PC-3 (cell line): ENCODE results near the gene TXNDC12. TPM values are rescaled to one million over a fixed set of nuclear protein-coding genes. Genes with fewer than 3 reads are reported as not detected.
"Not testable (repeated sequence)": the region's sequence is repeated elsewhere in the genome, so short reads cannot be mapped to it uniquely, and the experiment has no call there.

Experiments
- ATAC-seq: fragments of 200-7000 bp; cut with Tn5 transposase; 2 replicates; pipeline ENCODE4 v1.9.1; 2020; ENCODE audit warnings: mild to moderate bottlenecking, moderate library complexity
- BruUV-seq: library from RNA; stranded (reverse); fragments of 400-500 nt; replicated peaks from 2 replicates; lab custom pipeline; 2021; lab: Mats Ljungman, UMichigan
- CTCF ChIA-PET: fragments of 300-600 bp; sonication (Branson Sonifier 250); formaldehyde crosslinking; loops from one replicate; lab custom pipeline; 2022; ENCODE audit warnings: antibody characterized with exemption; lab: Charles Lee
- POLR2A ChIA-PET: fragments of 300-600 bp; sonication (Branson Sonifier 250); formaldehyde crosslinking; loops from one replicate; lab custom pipeline; 2022; ENCODE audit warnings: antibody characterized with exemption; ENCODE audit not compliant: unreplicated experiment; lab: Charles Lee
- DNase-seq: peaks from one replicate; pipeline ENCODE4 v3.0.0-alpha.2; 2015
- H2AFZ ChIP-seq: fragments of 300-600 bp; sonication (generic); 2 replicates; pipeline ENCODE4 v1.6.0; 2016; ENCODE audit warnings: antibody characterized with exemption, low read length
- H3F3A ChIP-seq: fragments of 300-600 bp; sonication (generic); one replicate; pipeline ENCODE4 v1.6.0; 2017; ENCODE audit warnings: antibody characterized with exemption, low read length, control low read depth, mild to moderate bottlenecking; ENCODE audit not compliant: unreplicated experiment
- H3K27ac ChIP-seq: fragments of 300-600 bp; sonication (generic); 2 replicates; pipeline ENCODE4 v1.5.1; 2016; ENCODE audit warnings: mild to moderate bottlenecking, low read length
- H3K27me3 ChIP-seq: fragments of 300-600 bp; sonication (generic); 2 replicates; pipeline ENCODE4 v1.6.1; 2016; ENCODE audit warnings: low read length, mixed read lengths
- H3K36me3 ChIP-seq: fragments of 300-600 bp; sonication (generic); 2 replicates; pipeline ENCODE4 v1.6.1; 2016; ENCODE audit warnings: low read depth, mixed run types, low read length, mixed read lengths
- H3K4me1 ChIP-seq: fragments of 300-600 bp; sonication (generic); 2 replicates; pipeline ENCODE4 v1.5.1; 2016; ENCODE audit warnings: low read length; ENCODE audit not compliant: insufficient read depth
- H3K4me2 ChIP-seq: fragments of 300-600 bp; sonication (generic); 2 replicates; pipeline ENCODE4 v1.6.0; 2016; ENCODE audit warnings: low read length
- H3K4me3 ChIP-seq: fragments of 300-600 bp; sonication (generic); 2 replicates; pipeline ENCODE4 v1.5.1; 2016; ENCODE audit warnings: mild to moderate bottlenecking, low read length, mixed read lengths
- H3K79me2 ChIP-seq: fragments of 300-600 bp; sonication (generic); 2 replicates; pipeline ENCODE4 v1.6.1; 2017; ENCODE audit warnings: low read length, mixed read lengths
- H3K9ac ChIP-seq: fragments of 300-600 bp; sonication (generic); 2 replicates; pipeline ENCODE4 v1.6.0; 2016; ENCODE audit warnings: mild to moderate bottlenecking, low read length
- H3K9me2 ChIP-seq: fragments of 300-600 bp; sonication (generic); replicated peaks from 2 replicates; pipeline ENCODE4 v1.6.1; 2016; ENCODE audit warnings: mixed run types, low read length, mixed read lengths
- H3K9me3 ChIP-seq: fragments of 300-600 bp; sonication (generic); 2 replicates; pipeline ENCODE4 v1.6.1; 2016; ENCODE audit warnings: low read length, mixed read lengths
- H4K20me1 ChIP-seq: fragments of 300-600 bp; sonication (generic); 2 replicates; pipeline ENCODE4 v1.6.1; 2016; ENCODE audit warnings: low read length, mixed read lengths
- CTCF ChIP-seq: fragments of 300-600 bp; sonication (generic); conservative IDR thresholded peaks from 2 replicates; pipeline ENCODE4 v1.5.1; 2017; ENCODE audit warnings: antibody characterized with exemption, low read depth, mild to moderate bottlenecking, low read length
- EZH2 ChIP-seq: fragments of 300-600 bp; sonication (generic); IDR thresholded peaks from one replicate; pipeline ENCODE4 v1.6.1; 2017; ENCODE audit warnings: antibody characterized with exemption, mild to moderate bottlenecking, low read length; ENCODE audit not compliant: unreplicated experiment
- EZH2phosphoT487 ChIP-seq: fragments of 300-600 bp; sonication (generic); IDR thresholded peaks from 2 replicates; pipeline ENCODE4 v1.6.1; 2018; ENCODE audit warnings: mild to moderate bottlenecking, antibody characterized with exemption, low read length, borderline replicate concordance
- intact Hi-C: fragments of 100-400 bp; cut with micrococcal nuclease; formaldehyde crosslinking; loops from 2 replicates; pipeline ENCODE4 v1.9.0; 2023
- total RNA-seq: library from RNA; depleted of rRNA; stranded (reverse); fragments of >200 nt; gene quantifications from 2 replicates; pipeline ENCODE4 v1.2.3, GENCODE V29; 2014

TXNDC12 gene
- total RNA-seq, 1 experiment from 2014 or later = 36.8 TPM

GRCh38 chr1:52053862-52054261, 1.1 kb downstream of the TXNDC12 start:
- H3K27ac ChIP-seq = no peak overlapping the region
- H3F3A ChIP-seq = no peaks in the 10 kb centered on the region
- peaks cover 25% of the 10 kb centered on the region for H3K4me1 ChIP-seq
- BruUV-seq = no TSS peak
- ATAC-seq = no peak
- no peaks in the 10 kb centered on the region for H3K9me3 ChIP-seq
- H3K4me2 ChIP-seq = peak overlapping the region; percentile 99
- no peaks in the 10 kb centered on the region for H3K27me3 ChIP-seq
- H3K79me2 ChIP-seq = peaks cover 71% of the 10 kb centered on the region
- ChIA-PET POLR2A (no interaction called here), CTCF (no interaction called here)
- H3K4me3 ChIP-seq = peak overlapping the region; percentile 93
- peaks cover 19% of the 10 kb centered on the region; the same call in 1 of the 2 replicates for H4K20me1 ChIP-seq
- TF ChIP-seq CTCF (no peak), EZH2phosphoT487 (no peak), EZH2 (no peak)
- no peaks in the 10 kb centered on the region for H3K9me2 ChIP-seq
- DNase-seq = no peak
- intact Hi-C loops = loop anchor here (10.0 kb wide), 1 partner anchor 1121 kb away; no protein-coding TSS in a partner anchor
- no peaks in the 10 kb centered on the region for H3K36me3 ChIP-seq
- H2AFZ ChIP-seq = no peak overlapping the region
- peak overlapping the region; percentile 91; the same call in 1 of the 2 replicates for H3K9ac ChIP-seq

GRCh38 chr1:52049337-52049736, 5.7 kb downstream of the TXNDC12 start:
- H4K20me1 ChIP-seq, intact Hi-C loops, DNase-seq, H3K27me3 ChIP-seq, H3K4me2 ChIP-seq, H3K9ac ChIP-seq, H3K36me3 ChIP-seq, ATAC-seq, CTCF ChIA-PET, H3K9me3 ChIP-seq, H3K4me3 ChIP-seq, H3F3A ChIP-seq, POLR2A ChIA-PET, BruUV-seq, H3K27ac ChIP-seq, H2AFZ ChIP-seq, H3K4me1 ChIP-seq, H3K9me2 ChIP-seq: not testable (repeated sequence)
- peaks cover 37% of the 10 kb centered on the region for H3K79me2 ChIP-seq

GRCh38 chr1:52045666-52046195, 9.3 kb downstream of the TXNDC12 start:
- H3F3A ChIP-seq, H3K9ac ChIP-seq, H3K9me2 ChIP-seq, ATAC-seq, H3K9me3 ChIP-seq, DNase-seq, H3K36me3 ChIP-seq, H2AFZ ChIP-seq, H3K4me3 ChIP-seq, POLR2A ChIA-PET, CTCF ChIA-PET, H3K27me3 ChIP-seq, H3K4me1 ChIP-seq, H3K4me2 ChIP-seq, intact Hi-C loops, H3K27ac ChIP-seq, H4K20me1 ChIP-seq, BruUV-seq: not testable (repeated sequence)
- peaks cover 24% of the 10 kb centered on the region for H3K79me2 ChIP-seq

- H3K9me3 ChIP-seq = no peaks in the 10 kb centered on the region
- no peak for ATAC-seq
- H2AFZ ChIP-seq = no peak overlapping the region
- no peak overlapping the region for H3K27ac ChIP-seq
- H3K36me3 ChIP-seq = peaks cover 6% of the 10 kb centered on the region; the same call in 1 of the 2 replicates
- CTCF ChIA-PET = interaction anchor here (0.6 kb wide), 1 partner anchor 15 kb away, joined by 7 read pairs; no protein-coding TSS in a partner anchor
- no peaks in the 10 kb centered on the region for H4K20me1 ChIP-seq
- no peaks in the 10 kb centered on the region for H3F3A ChIP-seq
- intact Hi-C loops = no loop called here
- no peak for DNase-seq
- TF ChIP-seq EZH2phosphoT487 (no peak), EZH2 (no peak)
- H3K79me2 ChIP-seq = peaks cover 20% of the 10 kb centered on the region
- H3K9me2 ChIP-seq = no peaks in the 10 kb centered on the region
- H3K4me3 ChIP-seq = no peak overlapping the region
- no peak overlapping the region for H3K9ac ChIP-seq
- H3K27me3 ChIP-seq = no peaks in the 10 kb centered on the region
- POLR2A ChIA-PET = no interaction called here
- no TSS peak for BruUV-seq
- no peak overlapping the region for H3K4me2 ChIP-seq
- H3K4me1 ChIP-seq = no peaks in the 10 kb centered on the region
These were observed 9.8 kb downstream of the TXNDC12 start for GRCh38 chr1:52045236-52045635.
